K562 (cell line): Measurements from ENCODE around the gene ZSCAN5C.

ENCODE experiments used
- CREBBP ChIP-seq: IDR thresholded peaks from one replicate; pipeline ENCODE4 v1.6.1; 2012; ENCODE audit warnings: low read depth, mild to moderate bottlenecking, control low read depth, inconsistent platforms, low read length
- FOS ChIP-seq: IDR thresholded peaks from 3 replicates; pipeline ENCODE4 v1.6.1; 2011; ENCODE audit not compliant: insufficient read length; ENCODE audit errors: extremely low read depth
- FOXA1 ChIP-seq: fragments of 450-650 bp; IDR thresholded peaks from 2 replicates; pipeline ENCODE4 v1.6.1; 2016; ENCODE audit warnings: mild to moderate bottlenecking, borderline replicate concordance
- HMG20B ChIP-seq: fragments of 250-450 bp; sonication (Bioruptor Pico); IDR thresholded peaks from 2 replicates; pipeline ENCODE4 v1.5.0; 2021; ENCODE audit warnings: mild to moderate bottlenecking
- KDM1A ChIP-seq, 2 experiments: fragments of 450-650 bp; IDR thresholded peaks; 2 replicates each; pipeline ENCODE4 v1.6.1; 2016; ENCODE audit warnings: mild to moderate bottlenecking in 2 of 2
- POLR2A ChIP-seq: fragments of 450-650 bp; conservative IDR thresholded peaks from 2 replicates; pipeline ENCODE4 v1.6.1; 2016
- POLR2AphosphoS5 ChIP-seq: IDR thresholded peaks from 2 replicates; pipeline ENCODE4 v1.6.1; 2011; ENCODE audit warnings: mild to moderate bottlenecking, low read depth, low read length, moderate library complexity; ENCODE audit not compliant: control insufficient read depth, insufficient read depth
- POLR3G ChIP-seq: IDR thresholded peaks from 2 replicates; pipeline ENCODE4 v1.6.1; 2011; ENCODE audit not compliant: insufficient read length, insufficient replicate concordance; ENCODE audit errors: extremely low read depth
- TF ChIP-seq, protein P1 (sequence below), 3 experiments: IDR thresholded peaks in 2 of 3; conservative IDR thresholded peaks in 1 of 3; 2 replicates each; pipeline ENCODE4 v1.5.1; 2011 to 2012; ENCODE audit warnings: low read length in 3 of 3, mild to moderate bottlenecking in 3 of 3, control low read depth in 2 of 3, improper control_type of control experiment in 1 of 3, inconsistent platforms in 1 of 3, low read depth in 1 of 3, mixed read lengths in 1 of 3, moderate library complexity in 1 of 3; ENCODE audit not compliant: insufficient read depth in 2 of 3
- TF ChIP-seq, protein P2 (sequence below): sonication (generic); formaldehyde crosslinking; IDR thresholded peaks from 2 replicates; pipeline ENCODE4 v1.8.0; 2022; ENCODE audit warnings: missing genetic modification reagents, mild to moderate bottlenecking, borderline replicate concordance

DNA sequence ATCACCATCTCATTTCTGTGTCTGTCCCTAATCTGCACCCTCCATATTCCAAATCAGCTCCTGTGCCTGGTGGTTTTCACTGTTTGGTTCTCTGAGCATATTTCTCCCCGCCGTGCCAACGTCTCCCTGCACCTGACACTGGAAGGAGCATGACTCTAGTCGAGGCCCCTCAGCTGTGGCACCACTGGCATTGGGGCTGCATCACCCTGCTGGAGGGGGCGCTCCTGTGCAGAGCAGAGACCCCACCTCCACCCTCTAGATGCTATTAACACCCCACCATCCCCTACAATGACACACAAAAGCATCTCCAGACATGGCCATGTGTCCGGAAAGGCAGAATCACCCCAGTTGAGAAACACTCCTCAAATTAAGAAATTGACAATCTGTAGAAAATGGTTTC lies 20.8 kb downstream of the ZSCAN5C start:
- TF ChIP-seq KDM1A (IDR thresholded peaks at IDR 0.05), result no peak
- TF ChIP-seq POLR2AphosphoS5, result no peak
- no peak for TF ChIP-seq CREBBP
- no peak for TF ChIP-seq FOS
- TF ChIP-seq, protein P1, sequence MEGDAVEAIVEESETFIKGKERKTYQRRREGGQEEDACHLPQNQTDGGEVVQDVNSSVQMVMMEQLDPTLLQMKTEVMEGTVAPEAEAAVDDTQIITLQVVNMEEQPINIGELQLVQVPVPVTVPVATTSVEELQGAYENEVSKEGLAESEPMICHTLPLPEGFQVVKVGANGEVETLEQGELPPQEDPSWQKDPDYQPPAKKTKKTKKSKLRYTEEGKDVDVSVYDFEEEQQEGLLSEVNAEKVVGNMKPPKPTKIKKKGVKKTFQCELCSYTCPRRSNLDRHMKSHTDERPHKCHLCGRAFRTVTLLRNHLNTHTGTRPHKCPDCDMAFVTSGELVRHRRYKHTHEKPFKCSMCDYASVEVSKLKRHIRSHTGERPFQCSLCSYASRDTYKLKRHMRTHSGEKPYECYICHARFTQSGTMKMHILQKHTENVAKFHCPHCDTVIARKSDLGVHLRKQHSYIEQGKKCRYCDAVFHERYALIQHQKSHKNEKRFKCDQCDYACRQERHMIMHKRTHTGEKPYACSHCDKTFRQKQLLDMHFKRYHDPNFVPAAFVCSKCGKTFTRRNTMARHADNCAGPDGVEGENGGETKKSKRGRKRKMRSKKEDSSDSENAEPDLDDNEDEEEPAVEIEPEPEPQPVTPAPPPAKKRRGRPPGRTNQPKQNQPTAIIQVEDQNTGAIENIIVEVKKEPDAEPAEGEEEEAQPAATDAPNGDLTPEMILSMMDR (IDR thresholded peaks at IDR 0.05 in 2 of 3, conservative IDR thresholded peaks at IDR 0.05 in 1 of 3; ENCODE audit: insufficient read depth in 2 of 3, low read depth in 1 of 3, low read length in 3 of 3), result 0 out of 6 replicates have a peak, but pooled peaks of 2 of the 3 experiments have one; percentile 12 to 24
- TF ChIP-seq FOXA1, result no peak
- TF ChIP-seq HMG20B (CRISPR knock-in tag), result no peak
- TF ChIP-seq POLR3G, result no peak
- TF ChIP-seq, protein P2, sequence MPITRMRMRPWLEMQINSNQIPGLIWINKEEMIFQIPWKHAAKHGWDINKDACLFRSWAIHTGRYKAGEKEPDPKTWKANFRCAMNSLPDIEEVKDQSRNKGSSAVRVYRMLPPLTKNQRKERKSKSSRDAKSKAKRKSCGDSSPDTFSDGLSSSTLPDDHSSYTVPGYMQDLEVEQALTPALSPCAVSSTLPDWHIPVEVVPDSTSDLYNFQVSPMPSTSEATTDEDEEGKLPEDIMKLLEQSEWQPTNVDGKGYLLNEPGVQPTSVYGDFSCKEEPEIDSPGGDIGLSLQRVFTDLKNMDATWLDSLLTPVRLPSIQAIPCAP (CRISPR knock-in tag), result no peak
- TF ChIP-seq POLR2A, result no peak
